H1 (cell line): Measurements from ENCODE around the gene FRRS1L. TPM values are rescaled to one million over a fixed set of nuclear protein-coding genes. Genes with fewer than 3 reads are reported as not detected.

Experiments
- CTCF ChIA-PET: fragments of 300-600 bp; sonication (Branson Sonifier 250); formaldehyde crosslinking; loops from one replicate; lab custom pipeline; 2021; ENCODE audit not compliant: partially characterized antibody; lab: Charles Lee
- POLR2A ChIA-PET: fragments of 300-600 bp; sonication (Branson Sonifier 250); formaldehyde crosslinking; loops from one replicate; lab custom pipeline; 2021; ENCODE audit warnings: inconsistent platforms; ENCODE audit not compliant: partially characterized antibody; lab: Charles Lee
- DNase-seq, 2 experiments: peaks; one replicate each; pipeline versions ENCODE4 v3.0.0 to v3.0.0-alpha.2; 2010 to 2022; ENCODE audit warnings: low spot score in 2 of 2, low read depth in 1 of 2, mixed read lengths in 1 of 2
- FAIRE-seq: peaks from 2 replicates; lab custom pipeline; 2011; peaks lifted over from hg19 to GRCh38; lab: Jason Lieb, UNC
- H2AFZ ChIP-seq: 2 replicates; pipeline ENCODE4 v1.8.1; 2012; ENCODE audit warnings: low read length, inconsistent platforms
- H2AK5ac ChIP-seq: 2 replicates; pipeline ENCODE4 v1.6.1; 2013; ENCODE audit warnings: low read depth, low read length
- H2BK120ac ChIP-seq: replicated peaks from 2 replicates; pipeline ENCODE3; 2013; ENCODE audit warnings: low read depth, low read length, inconsistent platforms
- H2BK12ac ChIP-seq: 2 replicates; pipeline ENCODE4 v1.6.1; 2013; ENCODE audit warnings: low read depth, low read length
- H2BK15ac ChIP-seq: 2 replicates; pipeline ENCODE4 v1.6.1; 2013; ENCODE audit warnings: low read length
- H2BK20ac ChIP-seq: 2 replicates; pipeline ENCODE4 v1.6.1; 2013; ENCODE audit warnings: low read length
- H2BK5ac ChIP-seq: 2 replicates; pipeline ENCODE4 v1.6.1; 2013; ENCODE audit warnings: low read depth, low read length
- H3K14ac ChIP-seq: 2 replicates; pipeline ENCODE4 v1.6.1; 2013; ENCODE audit warnings: inconsistent platforms; ENCODE audit not compliant: insufficient read length
- H3K18ac ChIP-seq: 2 replicates; pipeline ENCODE4 v1.6.1; 2013; ENCODE audit warnings: low read length; ENCODE audit errors: extremely low read depth
- H3K23ac ChIP-seq: 2 replicates; pipeline ENCODE4 v1.6.1; 2013; ENCODE audit warnings: inconsistent platforms; ENCODE audit not compliant: insufficient read length
- H3K23me2 ChIP-seq: 2 replicates; pipeline ENCODE4 v1.6.1; 2013; ENCODE audit warnings: low read depth, low read length
- H3K27ac ChIP-seq: 2 replicates; pipeline ENCODE4 v1.6.1; 2011; ENCODE audit warnings: low read depth, low read length, inconsistent platforms
- H3K27me3 ChIP-seq, 4 experiments: replicated peaks in 1 of 4; 1 replicate in 1 of 4; 2 replicates in 3 of 4; pipeline versions ENCODE4 v1.6.1 to v1.8.1; 2011 to 2013; ENCODE audit warnings: low read length in 3 of 4, mild to moderate bottlenecking in 3 of 4, inconsistent platforms in 2 of 4, mixed read lengths in 2 of 4, moderate library complexity in 1 of 4; ENCODE audit not compliant: control insufficient read depth in 3 of 4, insufficient read depth in 3 of 4; ENCODE audit errors: extremely low read depth in 1 of 4
- H3K36me3 ChIP-seq, 4 experiments: 2 replicates each; pipeline versions ENCODE4 v1.6.1 to v1.8.1; 2011 to 2013; ENCODE audit warnings: mild to moderate bottlenecking in 4 of 4, low read length in 3 of 4, moderate library complexity in 2 of 4, control low read depth in 1 of 4, inconsistent platforms in 1 of 4; ENCODE audit not compliant: insufficient read depth in 4 of 4, control insufficient read depth in 2 of 4
- H3K4ac ChIP-seq: replicated peaks from 2 replicates; pipeline ENCODE3; 2013; ENCODE audit warnings: low read length, low read depth, mixed read lengths, inconsistent platforms; ENCODE audit not compliant: insufficient read length
- H3K4me1 ChIP-seq, 4 experiments: replicated peaks in 1 of 4; 1 replicate in 1 of 4; 2 replicates in 3 of 4; pipeline versions ENCODE4 v1.6.1 to v1.8.1; 2011 to 2013; ENCODE audit warnings: low read length in 3 of 4, inconsistent platforms in 2 of 4, mixed read lengths in 1 of 4; ENCODE audit not compliant: insufficient read depth in 4 of 4, control insufficient read depth in 3 of 4
- H3K4me2 ChIP-seq, 2 experiments: 2 replicates each; pipeline versions ENCODE4 v1.6.1 to v1.8.1; 2011 to 2013; ENCODE audit warnings: low read depth in 2 of 2, low read length in 2 of 2, control low read depth in 1 of 2, inconsistent platforms in 1 of 2, mild to moderate bottlenecking in 1 of 2; ENCODE audit not compliant: insufficient read depth in 1 of 2
- H3K4me3 ChIP-seq, 4 experiments: fragments of 200-600, 300-600 bp in 1 of 4; sonication (generic), shearing (Covaris generic), sonication (Bioruptor Twin) in 1 of 4; 2 replicates each; pipeline versions ENCODE4 v1.5.1 to v1.8.1; 2011 to 2016; ENCODE audit warnings: low read length in 4 of 4, low read depth in 3 of 4, control low read depth in 2 of 4, inconsistent platforms in 2 of 4, mild to moderate bottlenecking in 2 of 4, mixed read lengths in 1 of 4, moderate library complexity in 1 of 4; ENCODE audit not compliant: insufficient read depth in 2 of 4; ENCODE audit errors: extremely low read depth in 1 of 4
- H3K56ac ChIP-seq: replicated peaks from 2 replicates; pipeline ENCODE3; 2013; ENCODE audit warnings: low read depth, mild to moderate bottlenecking, mixed read lengths, low read length, inconsistent platforms; ENCODE audit not compliant: insufficient read length
- H3K79me1 ChIP-seq: 2 replicates; pipeline ENCODE4 v1.6.1; 2013; ENCODE audit warnings: low read depth, low read length, control low read depth
- H3K79me2 ChIP-seq, 2 experiments: 2 replicates each; pipeline versions ENCODE4 v1.6.1 to v1.8.1; 2012 to 2013; ENCODE audit warnings: low read length in 2 of 2, mild to moderate bottlenecking in 2 of 2, inconsistent platforms in 1 of 2; ENCODE audit not compliant: insufficient read depth in 2 of 2, control insufficient read depth in 1 of 2
- H3K9ac ChIP-seq, 4 experiments: replicated peaks in 1 of 4; 1 replicate in 1 of 4; 2 replicates in 3 of 4; pipeline versions ENCODE4 v1.6.1 to v1.8.1; 2011 to 2013; ENCODE audit warnings: low read depth in 3 of 4, low read length in 3 of 4, control low read depth in 2 of 4, mild to moderate bottlenecking in 2 of 4, moderate library complexity in 2 of 4, inconsistent platforms in 1 of 4; ENCODE audit errors: extremely low read depth in 1 of 4
- H3K9me3 ChIP-seq, 2 experiments: 2 replicates each; pipeline versions ENCODE4 v1.6.1 to v1.8.1; 2012 to 2013; ENCODE audit warnings: mild to moderate bottlenecking in 2 of 2, moderate library complexity in 2 of 2, control low read depth in 1 of 2, inconsistent platforms in 1 of 2, low read depth in 1 of 2, low read length in 1 of 2, mixed read lengths in 1 of 2; ENCODE audit not compliant: insufficient read depth in 2 of 2
- H4K20me1 ChIP-seq, 2 experiments: replicated peaks in 1 of 2; 2 replicates each; pipeline versions ENCODE3 to v1.8.1; 2011 to 2013; ENCODE audit warnings: inconsistent platforms in 2 of 2, low read length in 2 of 2, mild to moderate bottlenecking in 1 of 2; ENCODE audit not compliant: insufficient read depth in 2 of 2, control insufficient read depth in 1 of 2
- H4K5ac ChIP-seq: 2 replicates; pipeline ENCODE4 v1.6.1; 2013; ENCODE audit warnings: low read length, low read depth, mixed read lengths, inconsistent platforms; ENCODE audit not compliant: insufficient read length
- H4K8ac ChIP-seq: 2 replicates; pipeline ENCODE4 v1.8.0; 2013; ENCODE audit warnings: mild to moderate bottlenecking, moderate library complexity, low read length, inconsistent platforms; ENCODE audit not compliant: insufficient read depth; ENCODE audit errors: extremely low read depth
- H4K91ac ChIP-seq: replicated peaks from 2 replicates; pipeline ENCODE3; 2013; ENCODE audit warnings: low read length, mixed read lengths, inconsistent platforms; ENCODE audit not compliant: insufficient read length
- BCL11A ChIP-seq, 2 experiments: IDR thresholded peaks; one replicate each; pipeline ENCODE4 v1.6.1; 2011; ENCODE audit warnings: low read depth in 2 of 2, low read length in 2 of 2, mild to moderate bottlenecking in 2 of 2
- CHD1 ChIP-seq: IDR thresholded peaks from 2 replicates; pipeline ENCODE4 v1.6.1; 2012; ENCODE audit warnings: low read depth, low read length, improper control_type of control experiment
- CTBP2 ChIP-seq: IDR thresholded peaks from 2 replicates; pipeline ENCODE4 v1.7.0; 2011; ENCODE audit warnings: borderline replicate concordance, mild to moderate bottlenecking, moderate library complexity, mixed read lengths, low read length; ENCODE audit not compliant: insufficient read depth, insufficient read length
- E2F6 ChIP-seq: IDR thresholded peaks from 2 replicates; pipeline ENCODE4 v1.6.1; 2012; ENCODE audit warnings: inconsistent platforms
- PHF8 ChIP-seq: fragments of 200-600 bp; sonication (generic); conservative IDR thresholded peaks from 2 replicates; pipeline ENCODE4 v1.7.1; 2012; ENCODE audit warnings: low read depth, mild to moderate bottlenecking, inconsistent platforms, low read length, moderate library complexity
- RAD21 ChIP-seq, 2 experiments: IDR thresholded peaks in 1 of 2; conservative IDR thresholded peaks in 1 of 2; 2 replicates each; pipeline ENCODE4 v1.6.1; 2011; ENCODE audit warnings: low read depth in 2 of 2, low read length in 2 of 2, improper control_type of control experiment in 1 of 2, inconsistent platforms in 1 of 2, mild to moderate bottlenecking in 1 of 2, moderate library complexity in 1 of 2
- RFX5 ChIP-seq: IDR thresholded peaks from 2 replicates; pipeline ENCODE4 v1.6.1; 2011; ENCODE audit warnings: low read depth, low read length, improper control_type of control experiment, borderline replicate concordance
- RXRA ChIP-seq: IDR thresholded peaks from 2 replicates; pipeline ENCODE4 v1.6.1; 2011; ENCODE audit warnings: low read depth, mild to moderate bottlenecking, low read length, moderate library complexity; ENCODE audit not compliant: insufficient read depth
- SAP30 ChIP-seq: fragments of 300-600 bp; sonication (generic); IDR thresholded peaks from 2 replicates; pipeline ENCODE4 v1.7.1; 2012; ENCODE audit warnings: low read length, moderate library complexity, mild to moderate bottlenecking, inconsistent platforms; ENCODE audit not compliant: insufficient read depth, insufficient replicate concordance
- SIN3A ChIP-seq, 2 experiments: IDR thresholded peaks in 1 of 2; conservative IDR thresholded peaks in 1 of 2; 2 replicates each; pipeline ENCODE4 v1.6.1; 2011 to 2012; ENCODE audit warnings: low read length in 2 of 2, improper control_type of control experiment in 1 of 2, low read depth in 1 of 2, mild to moderate bottlenecking in 1 of 2
- SP2 ChIP-seq: IDR thresholded peaks from 2 replicates; pipeline ENCODE4 v1.6.1; 2012; ENCODE audit warnings: mild to moderate bottlenecking, low read length, inconsistent platforms
- SRF ChIP-seq: IDR thresholded peaks from 2 replicates; pipeline ENCODE4 v1.6.1; 2011; ENCODE audit warnings: mild to moderate bottlenecking, low read depth, low read length, moderate library complexity
- SUZ12 ChIP-seq: fragments of 200-600 bp; sonication (generic); IDR thresholded peaks from 2 replicates; pipeline ENCODE4 v1.6.1; 2012; ENCODE audit warnings: mild to moderate bottlenecking, inconsistent platforms, low read length, moderate library complexity, mixed read lengths
- polyA plus RNA-seq, 7 experiments: library from polyadenylated mRNA; depleted of rRNA in 3 of 7; stranded (reverse) in 5 of 7; unstranded in 2 of 7; fragments of >200 nt in 5 of 7; fragments of 200-250 nt in 2 of 7; gene quantifications; 1 replicate in 5 of 7; 2 replicates in 1 of 7; 4 replicates in 1 of 7; pipeline versions ENCODE4 v1.2.1 to v1.2.3, GENCODE V29; 2011 to 2013; ENCODE audit warnings: missing spikeins in 2 of 7, mixed read lengths in 2 of 7
- total RNA-seq: library from RNA; stranded (reverse); fragmentation: NEBNext Ultra II Directional; extraction: Animal tissue kit (Norgen Biotek cat#: 25700); gene quantifications from 2 replicates; pipeline ENCODE4 v1.2.1, GENCODE V29; 2021

FRRS1L gene
- total and polyA plus RNA-seq, 2 of the 8 experiments (the other 6 are each of a cell fraction or from before 2014, with no cell fraction given) = 1.0 to 2.2 TPM

- CTCF ChIA-PET = no interaction called here
- Histone ChIP-seq H3K9me3 (no peaks in the 10 kb centered on the region), H4K8ac (no peak overlapping the region), H3K9ac (no peak overlapping the region), H2BK20ac (no peak overlapping the region), H2AK5ac (no peak overlapping the region), H3K23ac (no peak overlapping the region), H4K91ac (no peak overlapping the region), H3K14ac (no peak overlapping the region), H3K27ac (no peak overlapping the region), H3K27me3 (no peaks in the 10 kb centered on the region), H3K4me3 (no peak overlapping the region), H3K79me2 (no peaks in the 10 kb centered on the region), H2BK120ac (no peak overlapping the region), H3K4me1 (no peaks in the 10 kb centered on the region), H3K79me1 (peaks cover 3% of the 10 kb centered on the region), H3K23me2 (no peaks in the 10 kb centered on the region), H3K56ac (no peak overlapping the region), H4K5ac (no peak overlapping the region), H4K20me1 (peaks cover 0 to 4% of the 10 kb centered on the region in 2 experiments), H2AFZ (no peak overlapping the region), H3K18ac (no peak overlapping the region), H3K4me2 (no peak overlapping the region), H2BK12ac (no peak overlapping the region), H3K36me3 (peaks cover 2 to 56% (median 13%) of the 10 kb centered on the region in 4 experiments; a peak in 7 of 8 replicates), H2BK15ac (no peak overlapping the region), H3K4ac (no peak overlapping the region), H2BK5ac (no peak overlapping the region)
- no peak for FAIRE-seq
- POLR2A ChIA-PET = interaction anchor here (0.7 kb wide), 2 partner anchors 9 to 84 kb away, joined by 3 read pairs; no protein-coding TSS in a partner anchor
- no peak for DNase-seq
- TF ChIP-seq SRF (no peak), RAD21 (IDR thresholded peaks at IDR 0.05 in 1 of 2, conservative IDR thresholded peaks at IDR 0.05 in 1 of 2; ENCODE audit: low read depth in 2 of 2, low read length in 2 of 2) (no peak), BCL11A (IDR thresholded peaks at IDR 0.05; ENCODE audit: low read depth in 2 of 2, low read length in 2 of 2) (no peak), PHF8 (no peak), CTBP2 (no peak), CHD1 (no peak), SAP30 (no peak), RFX5 (no peak), RXRA (no peak), SUZ12 (no peak), SIN3A (conservative IDR thresholded peaks at IDR 0.05 in 1 of 2, IDR thresholded peaks at IDR 0.05 in 1 of 2; ENCODE audit: low read depth in 1 of 2, low read length in 2 of 2) (no peak), SP2 (no peak), E2F6 (no peak)
These were observed 81.5 kb downstream of the FRRS1L start for GRCh38 chr9:109085510-109085909.
